CD14-positive monocyte (primary cell): ENCODE results near the gene AFAP1L1. TPM values are rescaled to one million over a fixed set of nuclear protein-coding genes. Genes with fewer than 3 reads are reported as not detected.

Experiments used
- DNase-seq, 3 donors: peaks; one replicate each; pipeline ENCODE4 v3.0.0-alpha.2; 2011 to 2022
- H2AFZ ChIP-seq: 2 replicates; pipeline ENCODE4 v1.6.0; 2012; ENCODE audit warnings: mild to moderate bottlenecking, low read depth, low read length, inconsistent platforms; ENCODE audit not compliant: insufficient read depth, poor library complexity, severe bottlenecking
- H3K27ac ChIP-seq, 2 donors: 1 replicate in 1 of 2; 2 replicates in 1 of 2; pipeline ENCODE4 v1.5.1; 2012 to 2013; ENCODE audit warnings: low read length in 2 of 2, control low read depth in 1 of 2, inconsistent platforms in 1 of 2, low read depth in 1 of 2, mild to moderate bottlenecking in 1 of 2
- H3K27me3 ChIP-seq, 2 donors: one replicate each; pipeline versions ENCODE4 v1.6.0 to v1.6.1; 2011 to 2013; ENCODE audit warnings: low read length in 2 of 2; ENCODE audit not compliant: control insufficient read depth in 2 of 2, insufficient read depth in 2 of 2
- H3K36me3 ChIP-seq, 2 donors: replicated peaks in 1 of 2; 1 replicate in 1 of 2; 2 replicates in 1 of 2; pipeline versions ENCODE4 v1.5.1 to v1.6.1; 2012 to 2013; ENCODE audit warnings: low read length in 2 of 2, control low read depth in 1 of 2, inconsistent platforms in 1 of 2, mild to moderate bottlenecking in 1 of 2; ENCODE audit not compliant: insufficient read depth in 2 of 2, control insufficient read depth in 1 of 2
- H3K4me1 ChIP-seq, 2 donors: 1 replicate in 1 of 2; 2 replicates in 1 of 2; pipeline versions ENCODE4 v1.5.1 to v1.6.1; 2012 to 2013; ENCODE audit warnings: low read length in 2 of 2, control low read depth in 1 of 2, inconsistent platforms in 1 of 2, mild to moderate bottlenecking in 1 of 2, moderate library complexity in 1 of 2; ENCODE audit not compliant: insufficient read depth in 2 of 2, control insufficient read depth in 1 of 2
- H3K4me2 ChIP-seq: replicated peaks from 2 replicates; pipeline ENCODE3; 2012; ENCODE audit warnings: low read length, moderate library complexity, mild to moderate bottlenecking; ENCODE audit not compliant: poor library complexity, severe bottlenecking; ENCODE audit errors: extremely low read depth
- H3K4me3 ChIP-seq, 3 experiments: fragments of 200-600 bp in 1 of 3; sonication (generic) in 1 of 3; replicated peaks in 1 of 3; 1 replicate in 2 of 3; 2 replicates in 1 of 3; pipeline ENCODE4 v1.5.1; 2011 to 2013; ENCODE audit warnings: low read length in 3 of 3, mild to moderate bottlenecking in 3 of 3, control low read depth in 2 of 3, low read depth in 2 of 3, inconsistent platforms in 1 of 3, moderate library complexity in 1 of 3
- H3K79me2 ChIP-seq: 2 replicates; pipeline ENCODE4 v1.6.0; 2012; ENCODE audit warnings: mild to moderate bottlenecking, control low read depth, inconsistent platforms, low read length, moderate library complexity; ENCODE audit not compliant: insufficient read depth
- H3K9ac ChIP-seq: 2 replicates; pipeline ENCODE4 v1.6.0; 2017; ENCODE audit warnings: low read length, mild to moderate bottlenecking; ENCODE audit not compliant: insufficient read depth, poor library complexity, severe bottlenecking
- H3K9me3 ChIP-seq, 2 donors: replicated peaks in 1 of 2; 1 replicate in 1 of 2; 2 replicates in 1 of 2; pipeline versions ENCODE4 v1.5.1 to v1.6.1; 2012 to 2013; ENCODE audit warnings: low read length in 2 of 2, control low read depth in 1 of 2; ENCODE audit not compliant: control insufficient read depth in 1 of 2, insufficient read depth in 1 of 2
- H4K20me1 ChIP-seq: 2 replicates; pipeline ENCODE4 v1.6.0; 2012; ENCODE audit warnings: mild to moderate bottlenecking, low read length, control low read depth, moderate library complexity; ENCODE audit not compliant: insufficient read depth
- H3K27ac Mint-ChIP-seq, 7 donors: one replicate each; pipeline ENCODE4 v1.8.0; 2020; ENCODE audit warnings: mild to moderate bottlenecking in 7 of 7, mixed read lengths in 7 of 7, moderate library complexity in 6 of 7, inconsistent platforms in 2 of 7
- H3K27me3 Mint-ChIP-seq, 3 donors: one replicate each; pipeline ENCODE4 v1.8.0; 2021 to 2022; ENCODE audit warnings: low read depth in 3 of 3, mild to moderate bottlenecking in 3 of 3, mixed read lengths in 3 of 3, moderate library complexity in 3 of 3, inconsistent platforms in 1 of 3
- H3K36me3 Mint-ChIP-seq, 2 donors: one replicate each; pipeline ENCODE4 v1.8.0; 2020; ENCODE audit warnings: mixed read lengths in 2 of 2, inconsistent platforms in 1 of 2, mild to moderate bottlenecking in 1 of 2
- H3K4me1 Mint-ChIP-seq: one replicate; pipeline ENCODE4 v1.8.0; 2020; ENCODE audit warnings: mild to moderate bottlenecking, mixed read lengths
- H3K4me3 Mint-ChIP-seq, 2 donors: one replicate each; pipeline ENCODE4 v1.8.0; 2020; ENCODE audit warnings: mild to moderate bottlenecking in 2 of 2, mixed read lengths in 2 of 2, moderate library complexity in 1 of 2
- H3K9me3 Mint-ChIP-seq, 7 donors: one replicate each; pipeline ENCODE4 v1.8.0; 2020 to 2022; ENCODE audit warnings: mixed read lengths in 7 of 7, mild to moderate bottlenecking in 6 of 7, moderate library complexity in 6 of 7, inconsistent platforms in 2 of 7
- CTCF ChIP-seq: fragments of 200-600 bp; IDR thresholded peaks from one replicate; pipeline ENCODE4 v1.8.0; 2022; ENCODE audit warnings: antibody characterized with exemption, mild to moderate bottlenecking
- WGBS: methylation state at CpG from one replicate; pipeline ENCODE4 v1.1.5; 2013; ENCODE audit warnings: missing lambda C conversion rate; ENCODE audit not compliant: insufficient coverage; 5-methylcytosine and 5-hydroxymethylcytosine counted together
- intact Hi-C, 2 donors: fragments of 100-400 bp; cut with micrococcal nuclease; formaldehyde crosslinking; loops; one replicate each; pipeline versions ENCODE4 v1.15.0 to v1.15.1; 2023
- polyA plus RNA-seq, 3 donors: library from polyadenylated mRNA; depleted of rRNA in 1 of 3; unstranded in 2 of 3; stranded (reverse) in 1 of 3; fragments of 300-500 nt in 2 of 3; fragments of >200 nt in 1 of 3; fragmentation: Illumina TruSeq in 2 of 3; gene quantifications; 1 replicate in 2 of 3; 2 replicates in 1 of 3; pipeline ENCODE4 v1.2.3, GENCODE V29; 2012 to 2021

AFAP1L1 gene
- polyA plus RNA-seq, 3 donors, result not detected

DNA sequence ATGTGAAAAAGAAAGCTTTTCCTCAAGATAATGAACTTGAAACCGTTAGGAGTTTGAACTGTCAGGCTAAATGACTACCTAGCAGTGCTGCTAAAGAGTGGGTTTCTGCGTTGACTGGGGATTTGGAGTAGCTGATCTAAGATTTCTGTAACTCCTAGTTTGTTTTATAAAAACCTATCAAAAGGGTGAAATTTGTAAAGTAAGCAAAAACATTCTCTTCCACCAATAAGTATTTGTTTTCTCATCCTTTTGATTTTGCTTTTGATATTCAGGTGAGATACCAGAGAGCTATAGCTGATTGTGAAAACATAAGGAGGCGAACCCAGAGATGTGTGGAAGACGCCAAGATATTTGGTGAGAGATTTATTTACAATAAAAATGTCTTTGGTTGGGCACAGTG lies 77.7 kb downstream of the AFAP1L1 start:
- Histone ChIP-seq H3K79me2 (peaks cover 54% of the 10 kb centered on the region), H3K36me3 (peaks cover 63 to 73% of the 10 kb centered on the region in 2 donors), H3K4me3 (no peak overlapping the region), H2AFZ (no peak overlapping the region), H3K27me3 (no peaks in the 10 kb centered on the region), H3K4me2 (no peak overlapping the region), H3K9me3 (no peaks in the 10 kb centered on the region), H3K9ac (no peak overlapping the region), H3K27ac (no peak overlapping the region), H4K20me1 (no peaks in the 10 kb centered on the region), H3K4me1 (peaks cover 19 to 21% of the 10 kb centered on the region in 2 donors)
- no CpG with 5 or more reads among the region's 4 CpGs for WGBS
- H3K9me3 Mint-ChIP-seq, result peaks cover 0 to 3% (median 0%) of the 10 kb centered on the region in 7 donors
- intact Hi-C loops, result no loop called here
- no peak overlapping the region for H3K27ac Mint-ChIP-seq
- no peak overlapping the region for H3K4me3 Mint-ChIP-seq
- no peak for TF ChIP-seq CTCF
- H3K36me3 Mint-ChIP-seq, result peaks cover 58 to 62% of the 10 kb centered on the region in 2 donors
- H3K27me3 Mint-ChIP-seq, result peaks cover 0 to 2% (median 0%) of the 10 kb centered on the region in 3 donors
- H3K4me1 Mint-ChIP-seq, result peaks cover 25% of the 10 kb centered on the region
- DNase-seq, result no peak

DNA sequence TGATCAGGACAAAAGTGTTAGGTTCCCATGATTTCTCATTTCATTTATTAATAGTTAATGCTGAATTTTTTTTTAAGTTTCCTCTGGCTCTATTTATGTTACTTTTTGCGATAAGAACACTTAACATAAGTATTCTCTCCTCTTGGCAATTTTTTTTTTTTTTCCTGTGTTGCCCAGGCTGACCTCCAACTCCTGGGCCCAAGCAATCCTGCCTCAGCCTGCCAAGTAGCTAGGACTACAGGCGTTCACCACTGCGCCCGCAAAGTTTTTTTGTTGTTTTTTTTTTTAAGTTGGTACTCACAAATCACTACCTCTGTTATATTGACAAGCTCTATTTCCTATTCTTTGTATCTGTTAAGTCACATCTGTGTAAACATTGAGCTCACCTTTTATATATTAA lies 80.5 kb downstream of the AFAP1L1 start:
- H3K79me2 ChIP-seq, result peaks cover 36% of the 10 kb centered on the region
- TF ChIP-seq CTCF, result no peak
- peaks cover 5% of the 10 kb centered on the region for H3K4me1 Mint-ChIP-seq
- WGBS, result 83% methylated on average over 1 of the region's 4 CpGs
- H2AFZ ChIP-seq, result no peak overlapping the region
- no peak overlapping the region for H3K27ac ChIP-seq
- H3K4me1 ChIP-seq, result peaks cover under 1 to 2% of the 10 kb centered on the region in 2 donors
- H3K4me3 Mint-ChIP-seq, result no peak overlapping the region
- H3K36me3 Mint-ChIP-seq, result peaks cover 70 to 76% of the 10 kb centered on the region in 2 donors
- intact Hi-C loops, result no loop called here
- H3K9me3 Mint-ChIP-seq, result no peaks in the 10 kb centered on the region
- no peaks in the 10 kb centered on the region for H3K9me3 ChIP-seq
- H3K9ac ChIP-seq, result no peak overlapping the region
- H3K27me3 ChIP-seq, result no peaks in the 10 kb centered on the region
- peaks cover 65 to 86% of the 10 kb centered on the region in 2 donors for H3K36me3 ChIP-seq
- peak overlapping the region in 1 of 7 donors; percentile 10 for H3K27ac Mint-ChIP-seq
- no peak overlapping the region for H3K4me3 ChIP-seq
- H4K20me1 ChIP-seq, result no peaks in the 10 kb centered on the region
- no peak for DNase-seq
- H3K4me2 ChIP-seq, result no peak overlapping the region
- H3K27me3 Mint-ChIP-seq, result no peaks in the 10 kb centered on the region
